HG02610 (cell line): ENCODE data around the gene USP17L15.
"Not testable (repeated sequence)": the region's sequence is repeated elsewhere in the genome, so short reads cannot be mapped to it uniquely, and the experiment has no call there.

Experiments
- ATAC-seq: cut with Tn5 transposase; IDR thresholded peaks from one replicate; pipeline ENCODE4 v1.9.1; 2021; ENCODE audit warnings: mild to moderate bottlenecking, moderate library complexity; ENCODE audit not compliant: unreplicated experiment

The USP17L15 gene, protein sequence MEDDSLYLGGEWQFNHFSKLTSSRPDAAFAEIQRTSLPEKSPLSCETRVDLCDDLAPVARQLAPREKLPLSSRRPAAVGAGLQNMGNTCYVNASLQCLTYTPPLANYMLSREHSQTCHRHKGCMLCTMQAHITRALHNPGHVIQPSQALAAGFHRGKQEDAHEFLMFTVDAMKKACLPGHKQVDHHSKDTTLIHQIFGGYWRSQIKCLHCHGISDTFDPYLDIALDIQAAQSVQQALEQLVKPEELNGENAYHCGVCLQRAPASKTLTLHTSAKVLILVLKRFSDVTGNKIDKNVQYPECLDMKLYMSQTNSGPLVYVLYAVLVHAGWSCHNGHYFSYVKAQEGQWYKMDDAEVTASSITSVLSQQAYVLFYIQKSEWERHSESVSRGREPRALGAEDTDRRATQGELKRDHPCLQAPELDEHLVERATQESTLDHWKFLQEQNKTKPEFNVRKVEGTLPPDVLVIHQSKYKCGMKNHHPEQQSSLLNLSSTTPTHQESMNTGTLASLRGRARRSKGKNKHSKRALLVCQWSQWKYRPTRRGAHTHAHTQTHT

GRCh38 chr4:9234085-9234484 is at the start of gene USP17L15:
Gene USP17L15, plus strand, starts transcription at chr4:9234385. Its CDS starts 0 bp downstream, at chr4:9234385.
- ATAC-seq: not testable (repeated sequence)

- ATAC-seq: not testable (repeated sequence)
Observed at GRCh38 chr4:9210357-9210756, 23.8 kb upstream of the USP17L15 start, which contains the start of gene USP17L10. Gene USP17L10, plus strand, starts transcription at chr4:9210657. Its CDS starts 0 bp downstream, at chr4:9210657.

- not testable (repeated sequence) for ATAC-seq
Observed at GRCh38 chr4:9214701-9215100, 19.5 kb upstream of the USP17L15 start.

DNA sequence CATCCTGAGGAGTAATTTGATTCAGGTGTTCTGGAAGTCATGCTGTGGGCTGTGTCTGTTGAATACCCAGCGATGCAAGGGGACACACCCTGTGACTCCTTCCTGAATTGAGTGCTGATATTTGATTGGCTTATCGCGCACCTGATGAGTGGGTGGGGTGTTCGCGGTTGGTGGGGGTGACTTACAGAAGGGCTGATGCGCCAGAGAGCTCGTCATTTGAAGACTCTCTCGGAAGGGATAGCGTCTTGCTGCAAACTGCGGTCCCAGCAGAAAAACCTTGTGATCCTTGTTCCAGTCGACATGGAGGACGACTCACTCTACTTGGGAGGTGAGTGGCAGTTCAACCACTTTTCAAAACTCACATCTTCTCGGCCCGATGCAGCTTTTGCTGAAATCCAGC is 19.1 kb upstream of the USP17L15 start, which contains the start of gene USP17L11:
Gene USP17L11, plus strand, starts transcription at position 301 of the 400 bp plus-strand sequence. Its CDS starts 0 bp downstream, at position 301.
- not testable (repeated sequence) for ATAC-seq

DNA sequence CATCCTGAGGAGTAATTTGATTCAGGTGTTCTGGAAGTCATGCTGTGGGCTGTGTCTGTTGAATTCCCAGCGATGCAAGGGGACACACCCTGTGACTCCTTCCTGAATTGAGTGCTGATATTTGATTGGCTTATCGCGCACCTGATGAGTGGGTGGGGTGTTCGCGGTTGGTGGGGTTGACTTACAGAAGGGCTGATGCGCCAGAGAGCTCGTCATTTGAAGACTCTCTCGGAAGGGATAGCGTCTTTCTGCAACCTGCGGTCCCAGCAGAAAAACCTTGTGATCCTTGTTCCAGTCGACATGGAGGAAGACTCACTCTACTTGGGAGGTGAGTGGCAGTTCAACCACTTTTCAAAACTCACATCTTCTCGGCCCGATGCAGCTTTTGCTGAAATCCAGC is 14.3 kb upstream of the USP17L15 start, which contains the start of gene USP17L12:
Gene USP17L12, plus strand, starts transcription at position 301 of the 400 bp plus-strand sequence. Its CDS starts 0 bp downstream, at position 301.
- not testable (repeated sequence) for ATAC-seq

DNA sequence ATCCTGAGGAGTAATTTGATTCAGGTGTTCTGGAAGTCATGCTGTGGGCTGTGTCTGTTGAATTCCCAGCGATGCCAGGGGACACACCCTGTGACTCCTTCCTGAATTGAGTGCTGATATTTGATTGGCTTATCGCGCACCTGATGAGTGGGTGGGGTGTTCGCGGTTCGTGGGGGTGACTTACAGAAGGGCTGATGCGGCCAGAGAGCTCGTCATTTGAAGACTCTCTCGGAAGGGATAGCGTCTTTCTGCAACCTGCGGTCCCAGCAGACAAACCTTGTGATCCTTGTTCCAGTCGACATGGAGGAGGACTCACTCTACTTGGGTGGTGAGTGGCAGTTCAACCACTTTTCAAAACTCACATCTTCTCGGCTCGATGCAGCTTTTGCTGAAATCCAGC is 9.6 kb upstream of the USP17L15 start, which contains the start of gene USP17L13:
Gene USP17L13, plus strand, starts transcription at position 301 of the 400 bp plus-strand sequence. Its CDS starts 0 bp downstream, at position 301.
- ATAC-seq: not testable (repeated sequence)

DNA sequence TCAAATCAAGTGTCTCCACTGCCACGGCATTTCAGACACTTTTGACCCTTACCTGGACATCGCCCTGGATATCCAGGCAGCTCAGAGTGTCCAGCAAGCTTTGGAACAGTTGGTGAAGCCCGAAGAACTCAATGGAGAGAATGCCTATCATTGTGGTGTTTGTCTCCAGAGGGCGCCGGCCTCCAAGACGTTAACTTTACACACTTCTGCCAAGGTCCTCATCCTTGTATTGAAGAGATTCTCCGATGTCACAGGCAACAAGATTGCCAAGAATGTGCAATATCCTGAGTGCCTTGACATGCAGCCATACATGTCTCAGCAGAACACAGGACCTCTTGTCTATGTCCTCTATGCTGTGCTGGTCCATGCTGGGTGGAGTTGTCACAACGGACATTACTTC is 3.9 kb upstream of the USP17L15 start:
- ATAC-seq: not testable (repeated sequence)

DNA sequence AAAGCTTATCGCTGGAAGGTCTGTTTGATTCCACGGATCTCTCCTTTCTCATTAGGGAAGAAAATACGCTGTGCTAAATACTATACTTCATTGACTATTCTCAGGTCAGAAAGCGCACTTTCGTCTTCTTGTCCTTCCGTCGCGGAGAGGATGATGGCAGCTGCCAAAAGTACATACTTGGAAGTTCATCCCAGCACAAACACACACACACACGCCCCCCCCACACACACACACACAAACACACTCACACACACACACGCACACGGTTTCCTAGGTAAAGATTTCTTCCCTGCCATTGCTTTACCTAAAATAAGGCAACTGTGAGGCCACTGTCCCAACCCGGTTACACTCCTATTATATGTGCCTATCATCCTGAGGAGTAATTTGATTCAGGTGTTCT is 4.3 kb downstream of the USP17L15 start:
- ATAC-seq: not testable (repeated sequence)

GRCh38 chr4:9243579-9243978 is 9.4 kb downstream of the USP17L15 start, which contains the start of gene USP17L17:
Gene USP17L17, plus strand, starts transcription at chr4:9243879. Its CDS starts 0 bp downstream, at chr4:9243879.
- not testable (repeated sequence) for ATAC-seq

DNA sequence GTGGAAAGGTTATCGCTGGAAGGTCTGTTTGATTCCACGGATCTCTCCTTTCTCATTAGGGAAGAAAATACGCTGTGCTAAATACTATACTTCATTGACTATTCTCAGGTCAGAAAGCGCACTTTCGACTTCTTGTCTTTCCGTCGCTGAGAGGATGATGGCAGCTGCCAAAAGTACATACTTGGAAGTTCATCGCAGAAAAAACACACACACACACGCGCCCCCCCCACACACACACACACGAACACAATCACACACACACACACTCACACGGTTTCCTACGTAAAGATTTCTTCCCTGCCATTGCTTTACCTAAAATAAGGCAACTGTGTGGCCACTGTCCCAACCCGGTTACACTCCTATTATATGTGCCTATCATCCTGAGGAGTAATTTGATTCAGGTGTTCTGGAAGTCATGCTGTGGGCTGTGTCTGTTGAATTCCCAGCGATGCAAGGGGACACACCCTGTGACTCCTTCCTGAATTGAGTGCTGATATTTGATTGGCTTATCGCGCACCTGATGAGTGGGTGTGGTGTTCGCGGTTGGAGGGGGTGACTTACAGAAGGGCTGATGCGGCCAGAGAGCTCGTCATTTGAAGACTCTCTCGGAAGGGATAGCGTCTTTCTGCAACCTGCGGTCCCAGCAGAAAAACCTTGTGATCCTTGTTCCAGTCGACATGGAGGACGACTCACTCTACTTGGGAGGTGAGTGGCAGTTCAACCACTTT is 13.9 kb downstream of the USP17L15 start, which contains the start of gene USP17L18:
Gene USP17L18, plus strand, starts transcription at position 678 of the 728 bp plus-strand sequence. Its CDS starts 0 bp downstream, at position 678.
- not testable (repeated sequence) for ATAC-seq

DNA sequence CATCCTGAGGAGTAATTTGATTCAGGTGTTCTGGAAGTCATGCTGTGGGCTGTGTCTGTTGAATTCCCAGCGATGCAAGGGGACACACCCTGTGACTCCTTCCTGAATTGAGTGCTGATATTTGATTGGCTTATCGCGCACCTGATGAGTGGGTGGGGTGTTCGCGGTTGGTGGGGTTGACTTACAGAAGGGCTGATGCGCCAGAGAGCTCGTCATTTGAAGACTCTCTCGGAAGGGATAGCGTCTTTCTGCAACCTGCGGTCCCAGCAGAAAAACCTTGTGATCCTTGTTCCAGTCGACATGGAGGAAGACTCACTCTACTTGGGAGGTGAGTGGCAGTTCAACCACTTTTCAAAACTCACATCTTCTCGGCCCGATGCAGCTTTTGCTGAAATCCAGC is 18.9 kb downstream of the USP17L15 start, which contains the start of gene USP17L19:
Gene USP17L19, plus strand, starts transcription at position 301 of the 400 bp plus-strand sequence. Its CDS starts 0 bp downstream, at position 301.
- not testable (repeated sequence) for ATAC-seq

GRCh38 chr4:9257824-9258223 is 23.6 kb downstream of the USP17L15 start, which contains the start of gene USP17L20:
Gene USP17L20, plus strand, starts transcription at chr4:9258124. Its CDS starts 0 bp downstream, at chr4:9258124.
- not testable (repeated sequence) for ATAC-seq

DNA sequence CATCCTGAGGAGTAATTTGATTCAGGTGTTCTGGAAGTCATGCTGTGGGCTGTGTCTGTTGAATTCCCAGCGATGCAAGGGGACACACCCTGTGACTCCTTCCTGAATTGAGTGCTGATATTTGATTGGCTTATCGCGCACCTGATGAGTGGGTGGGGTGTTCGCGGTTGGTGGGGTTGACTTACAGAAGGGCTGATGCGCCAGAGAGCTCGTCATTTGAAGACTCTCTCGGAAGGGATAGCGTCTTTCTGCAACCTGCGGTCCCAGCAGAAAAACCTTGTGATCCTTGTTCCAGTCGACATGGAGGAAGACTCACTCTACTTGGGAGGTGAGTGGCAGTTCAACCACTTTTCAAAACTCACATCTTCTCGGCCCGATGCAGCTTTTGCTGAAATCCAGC is 28.4 kb downstream of the USP17L15 start, which contains the start of gene USP17L21:
Gene USP17L21, plus strand, starts transcription at position 301 of the 400 bp plus-strand sequence. Its CDS starts 0 bp downstream, at position 301.
- ATAC-seq: not testable (repeated sequence)

DNA sequence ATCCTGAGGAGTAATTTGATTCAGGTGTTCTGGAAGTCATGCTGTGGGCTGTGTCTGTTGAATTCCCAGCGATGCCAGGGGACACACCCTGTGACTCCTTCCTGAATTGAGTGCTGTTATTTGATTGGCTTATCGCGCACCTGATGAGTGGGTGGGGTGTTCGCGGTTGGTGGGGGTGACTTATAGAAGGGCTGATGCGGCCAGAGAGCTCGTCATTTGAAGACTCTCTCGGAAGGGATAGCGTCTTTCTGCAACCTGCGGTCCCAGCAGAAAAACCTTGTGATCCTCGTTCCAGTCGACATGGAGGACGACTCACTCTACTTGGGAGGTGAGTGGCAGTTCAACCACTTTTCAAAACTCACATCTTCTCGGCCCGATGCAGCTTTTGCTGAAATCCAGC is 33.1 kb downstream of the USP17L15 start, which contains the start of gene USP17L22:
Gene USP17L22, plus strand, starts transcription at position 301 of the 400 bp plus-strand sequence. Its CDS starts 0 bp downstream, at position 301.
- not testable (repeated sequence) for ATAC-seq

DNA sequence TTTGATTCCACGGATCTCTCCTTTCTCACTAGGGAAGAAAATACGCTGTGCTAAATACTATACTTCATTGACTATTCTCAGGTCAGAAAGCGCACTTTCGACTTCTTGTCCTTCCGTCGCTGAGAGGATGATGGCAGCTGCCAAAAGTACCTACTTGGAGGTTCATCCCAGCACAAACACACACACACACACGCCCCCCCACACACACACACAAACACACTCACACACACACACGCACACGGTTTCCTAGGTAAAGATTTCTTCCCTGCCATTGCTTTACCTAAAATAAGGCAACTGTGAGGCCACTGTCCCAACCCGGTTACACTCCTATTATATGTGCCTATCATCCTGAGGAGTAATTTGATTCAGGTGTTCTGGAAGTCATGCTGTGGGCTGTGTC is 37.5 kb downstream of the USP17L15 start:
- ATAC-seq: not testable (repeated sequence)
